Mammary epithelial cell (primary cell): ENCODE data around the gene GNAS.

ENCODE experiments used
- EZH2 ChIP-seq: IDR thresholded peaks from 2 replicates; pipeline ENCODE4 v1.6.1; 2012; ENCODE audit warnings: low read length, inconsistent platforms, borderline replicate concordance
- TF ChIP-seq, protein P1 (sequence below), 2 donors: IDR thresholded peaks in 1 of 2; conservative IDR thresholded peaks in 1 of 2; 2 replicates each; pipeline ENCODE4 v1.5.1; 2011 to 2012; ENCODE audit warnings: inconsistent platforms in 2 of 2, low read length in 2 of 2, mild to moderate bottlenecking in 2 of 2, control low read depth in 1 of 2, low read depth in 1 of 2; ENCODE audit not compliant: insufficient read depth in 1 of 2; ENCODE audit errors: extremely low read depth in 1 of 2

DNA sequence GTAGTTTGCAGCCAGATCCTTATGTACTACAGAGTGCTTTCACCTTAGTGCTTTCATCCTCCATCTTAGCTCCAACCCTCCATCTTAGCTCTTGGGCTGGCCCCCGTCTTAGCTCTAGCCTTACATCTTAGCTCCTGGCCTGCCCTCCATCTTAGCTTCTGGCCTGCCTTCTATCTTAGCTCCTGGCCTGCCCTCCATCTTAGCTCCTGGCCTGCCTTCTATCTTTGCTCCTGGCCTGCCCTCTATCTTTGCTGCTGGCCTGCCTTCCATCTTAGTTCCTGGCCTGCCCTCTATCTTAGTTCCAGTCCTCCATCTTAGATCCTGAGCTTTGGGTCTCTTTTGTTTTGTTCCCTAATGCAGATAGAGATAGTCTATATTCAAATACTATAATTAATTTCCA lies 22.0 kb downstream of the GNAS start:
- TF ChIP-seq, protein P1, sequence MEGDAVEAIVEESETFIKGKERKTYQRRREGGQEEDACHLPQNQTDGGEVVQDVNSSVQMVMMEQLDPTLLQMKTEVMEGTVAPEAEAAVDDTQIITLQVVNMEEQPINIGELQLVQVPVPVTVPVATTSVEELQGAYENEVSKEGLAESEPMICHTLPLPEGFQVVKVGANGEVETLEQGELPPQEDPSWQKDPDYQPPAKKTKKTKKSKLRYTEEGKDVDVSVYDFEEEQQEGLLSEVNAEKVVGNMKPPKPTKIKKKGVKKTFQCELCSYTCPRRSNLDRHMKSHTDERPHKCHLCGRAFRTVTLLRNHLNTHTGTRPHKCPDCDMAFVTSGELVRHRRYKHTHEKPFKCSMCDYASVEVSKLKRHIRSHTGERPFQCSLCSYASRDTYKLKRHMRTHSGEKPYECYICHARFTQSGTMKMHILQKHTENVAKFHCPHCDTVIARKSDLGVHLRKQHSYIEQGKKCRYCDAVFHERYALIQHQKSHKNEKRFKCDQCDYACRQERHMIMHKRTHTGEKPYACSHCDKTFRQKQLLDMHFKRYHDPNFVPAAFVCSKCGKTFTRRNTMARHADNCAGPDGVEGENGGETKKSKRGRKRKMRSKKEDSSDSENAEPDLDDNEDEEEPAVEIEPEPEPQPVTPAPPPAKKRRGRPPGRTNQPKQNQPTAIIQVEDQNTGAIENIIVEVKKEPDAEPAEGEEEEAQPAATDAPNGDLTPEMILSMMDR (conservative IDR thresholded peaks at IDR 0.05 in 1 of 2, IDR thresholded peaks at IDR 0.05 in 1 of 2; ENCODE audit: extremely low read depth in 1 of 2, insufficient read depth in 1 of 2, low read depth in 1 of 2, low read length in 2 of 2): no peak
- TF ChIP-seq EZH2: no peak
